ENCODE measurements around the gene SLC30A1. TPM values are rescaled to one million over a fixed set of nuclear protein-coding genes. Genes with fewer than 3 reads are reported as not detected.

Gene SLC30A1
- total and polyA plus RNA-seq, 7 donors = 4.2 to 11.8 (median 7.9) TPM

- Histone ChIP-seq H3K27me3 (no peaks in the 10 kb centered on the region), H3K36me3 (no peaks in the 10 kb centered on the region), H3K9me3 (no peaks in the 10 kb centered on the region), H3K4me1 (peaks cover 0 to 8% (median 0%) of the 10 kb centered on the region in 4 donors), H3K4me3 (no peak overlapping the region), H3K27ac (no peak overlapping the region)
- intact Hi-C loops (cut with DNase I) = no loop called here
- no peak for TF ChIP-seq POLR2A (IDR thresholded peaks at IDR 0.05)
- no peak for TF ChIP-seq EP300 (IDR thresholded peaks at IDR 0.05)
- TF ChIP-seq POLR2AphosphoS5 (IDR thresholded peaks at IDR 0.05) = no peak
- TF ChIP-seq CTCF (IDR thresholded peaks at IDR 0.05) = no peak
- WGBS, 2 donors = 73 to 87% methylated on average over 6 of the region's 6 CpGs
- DNase-seq = no peak
These were observed 17.6 kb upstream of the SLC30A1 start for GRCh38 chr1:211596418-211597181.

- no peaks in the 10 kb centered on the region for H3K27me3 ChIP-seq
- H3K9me3 ChIP-seq = no peaks in the 10 kb centered on the region
- no peak overlapping the region for H3K4me3 ChIP-seq
- peaks cover 0 to 8% (median 0%) of the 10 kb centered on the region in 4 donors for H3K4me1 ChIP-seq
- DNase-seq = no peak
- TF ChIP-seq POLR2AphosphoS5 (IDR thresholded peaks at IDR 0.05) (no peak), EP300 (IDR thresholded peaks at IDR 0.05) (no peak), CTCF (IDR thresholded peaks at IDR 0.05) (no peak), POLR2A (IDR thresholded peaks at IDR 0.05) (no peak)
- intact Hi-C loops (cut with DNase I) = no loop called here
- H3K36me3 ChIP-seq = no peaks in the 10 kb centered on the region
- H3K27ac ChIP-seq = no peak overlapping the region
These were observed 16.5 kb upstream of the SLC30A1 start for GRCh38 chr1:211595419-211595818.

- TF ChIP-seq CTCF (IDR thresholded peaks at IDR 0.05) (no peak), EP300 (IDR thresholded peaks at IDR 0.05) (no peak), POLR2A (IDR thresholded peaks at IDR 0.05) (no peak), POLR2AphosphoS5 (IDR thresholded peaks at IDR 0.05) (no peak)
- no peak overlapping the region for H3K4me3 ChIP-seq
- no peaks in the 10 kb centered on the region for H3K9me3 ChIP-seq
- H3K27ac ChIP-seq = peak overlapping the region in 1 of 4 donors; percentile 37
- intact Hi-C loops (cut with DNase I) = no loop called here
- DNase-seq = no peak
- WGBS, 2 donors = 72 to 74% methylated on average over 5 of the region's 5 CpGs
- peaks cover 0 to 8% (median 0%) of the 10 kb centered on the region in 4 donors for H3K4me1 ChIP-seq
- no peaks in the 10 kb centered on the region for H3K27me3 ChIP-seq
- H3K36me3 ChIP-seq = no peaks in the 10 kb centered on the region
These were observed 13.1 kb upstream of the SLC30A1 start for GRCh38 chr1:211591980-211592493.

- DNase-seq = peak; percentile 88
- 52 to 61% methylated on average over 6 of the region's 6 CpGs for WGBS, 2 donors
- peaks cover 0 to 8% (median 0%) of the 10 kb centered on the region in 4 donors for H3K4me1 ChIP-seq
- H3K4me3 ChIP-seq = no peak overlapping the region
- intact Hi-C loops (cut with DNase I) = loop anchor here (10.0 kb wide), 1 partner anchor 215 kb away; no protein-coding TSS in a partner anchor
- H3K9me3 ChIP-seq = no peaks in the 10 kb centered on the region
- no peaks in the 10 kb centered on the region for H3K27me3 ChIP-seq
- H3K27ac ChIP-seq = peak overlapping the region in 2 of 4 donors; percentile 32 to 38
- TF ChIP-seq POLR2AphosphoS5 (IDR thresholded peaks at IDR 0.05) (peak in 1 of 4 donors; percentile 24), POLR2A (IDR thresholded peaks at IDR 0.05) (no peak), EP300 (IDR thresholded peaks at IDR 0.05) (no peak), CTCF (IDR thresholded peaks at IDR 0.05) (no peak)
- no peaks in the 10 kb centered on the region for H3K36me3 ChIP-seq
These were observed 11.1 kb upstream of the SLC30A1 start for GRCh38 chr1:211589782-211590721.

All from sigmoid colon (tissue), 7 donors.